HG03045 (cell line): Measurements from ENCODE around the gene TXNRD2.

Experiments used
- ATAC-seq: cut with Tn5 transposase; IDR thresholded peaks from one replicate; pipeline ENCODE4 v1.9.1; 2021; ENCODE audit warnings: mild to moderate bottlenecking, moderate library complexity; ENCODE audit not compliant: unreplicated experiment

The TXNRD2 gene

GRCh38 chr22:19980766-19981165, 39.1 kb upstream of the TXNRD2 start:
- ATAC-seq = no peak

DNA sequence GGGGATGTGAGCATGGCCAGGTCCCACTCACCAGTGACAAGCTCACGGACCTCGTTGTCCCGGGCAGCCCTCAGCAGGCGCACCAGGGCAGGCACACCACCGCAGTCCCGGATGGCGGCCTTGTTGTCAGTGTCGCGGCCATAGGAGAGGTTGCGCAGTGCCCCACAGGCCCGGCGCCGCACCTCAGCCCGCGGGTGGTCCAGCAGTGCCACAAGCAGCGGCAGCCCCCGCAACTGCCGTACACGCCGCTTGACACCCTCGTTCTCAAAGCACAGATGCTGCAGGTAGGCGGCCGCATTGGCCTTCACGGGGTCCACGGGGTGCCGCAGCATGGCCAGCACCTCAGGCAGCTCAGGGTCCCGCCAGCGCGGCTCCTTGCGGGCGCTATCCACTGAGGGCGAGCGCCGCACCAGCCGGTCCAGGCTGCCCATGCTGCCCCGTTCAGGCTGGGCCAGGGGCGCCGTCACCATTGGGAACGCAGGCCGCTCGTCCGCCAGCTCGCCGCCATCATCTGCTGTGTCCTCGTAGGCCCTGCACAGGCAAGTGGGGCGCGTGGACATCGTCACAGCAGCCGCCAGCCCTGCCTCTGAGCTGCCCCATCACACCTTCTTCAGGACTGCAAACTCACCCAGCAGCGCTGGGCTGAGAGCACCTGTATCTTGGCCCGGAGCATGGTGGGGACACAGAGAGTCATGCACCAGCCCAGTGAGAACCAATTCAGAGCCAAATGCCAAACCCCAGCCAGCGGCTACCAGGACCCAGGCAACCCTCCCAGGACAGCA, 38.3 kb upstream of the TXNRD2 start:
- no peak for ATAC-seq

DNA sequence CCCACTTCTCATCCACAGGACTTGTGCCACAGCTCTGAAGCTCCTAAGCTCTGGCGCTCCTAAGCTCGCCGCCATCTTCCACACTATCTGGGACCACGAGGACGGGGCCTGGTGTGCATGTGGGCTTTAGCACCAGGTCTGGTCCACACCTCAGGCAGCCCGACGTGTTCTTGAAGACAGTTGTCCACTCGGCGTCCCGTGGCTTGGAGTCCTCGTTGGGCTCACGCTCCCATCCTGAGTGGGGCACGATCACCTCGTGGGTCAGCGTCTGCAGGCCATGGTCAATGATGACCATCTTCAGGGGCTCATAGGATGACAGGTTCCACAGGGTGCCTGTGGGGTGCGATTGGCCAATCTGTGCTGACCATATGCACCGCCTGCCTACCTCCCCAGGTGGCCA, 37.1 kb upstream of the TXNRD2 start:
- no peak for ATAC-seq

GRCh38 chr22:19977296-19978243, 36.0 kb upstream of the TXNRD2 start:
- no peak for ATAC-seq

DNA sequence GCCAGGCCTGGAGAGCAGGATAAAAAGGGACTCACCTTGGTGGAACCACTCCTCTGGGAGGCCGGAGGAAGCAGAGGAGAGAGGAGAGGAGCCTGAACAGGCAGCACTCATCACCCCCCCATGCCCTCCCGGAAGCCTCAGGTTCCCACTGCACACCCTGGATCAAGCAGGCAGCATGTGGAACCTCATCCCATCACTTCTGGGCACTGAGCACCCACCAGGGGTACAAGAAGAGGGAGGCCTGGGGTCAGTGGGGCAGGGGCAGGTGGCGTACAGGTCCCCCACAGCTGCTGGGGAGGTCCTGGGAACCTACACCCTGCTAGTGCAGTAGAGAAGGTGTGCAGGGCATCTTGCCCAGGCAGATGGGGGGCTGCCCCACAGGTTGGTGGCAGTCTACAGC, 35.1 kb upstream of the TXNRD2 start:
- no peak for ATAC-seq

- ATAC-seq = no peak
These were observed 34.1 kb upstream of the TXNRD2 start for GRCh38 chr22:19975707-19976035.

GRCh38 chr22:19974935-19975706, 33.5 kb upstream of the TXNRD2 start:
- no peak for ATAC-seq

GRCh38 chr22:19974268-19974861, 32.7 kb upstream of the TXNRD2 start:
- no peak for ATAC-seq

DNA sequence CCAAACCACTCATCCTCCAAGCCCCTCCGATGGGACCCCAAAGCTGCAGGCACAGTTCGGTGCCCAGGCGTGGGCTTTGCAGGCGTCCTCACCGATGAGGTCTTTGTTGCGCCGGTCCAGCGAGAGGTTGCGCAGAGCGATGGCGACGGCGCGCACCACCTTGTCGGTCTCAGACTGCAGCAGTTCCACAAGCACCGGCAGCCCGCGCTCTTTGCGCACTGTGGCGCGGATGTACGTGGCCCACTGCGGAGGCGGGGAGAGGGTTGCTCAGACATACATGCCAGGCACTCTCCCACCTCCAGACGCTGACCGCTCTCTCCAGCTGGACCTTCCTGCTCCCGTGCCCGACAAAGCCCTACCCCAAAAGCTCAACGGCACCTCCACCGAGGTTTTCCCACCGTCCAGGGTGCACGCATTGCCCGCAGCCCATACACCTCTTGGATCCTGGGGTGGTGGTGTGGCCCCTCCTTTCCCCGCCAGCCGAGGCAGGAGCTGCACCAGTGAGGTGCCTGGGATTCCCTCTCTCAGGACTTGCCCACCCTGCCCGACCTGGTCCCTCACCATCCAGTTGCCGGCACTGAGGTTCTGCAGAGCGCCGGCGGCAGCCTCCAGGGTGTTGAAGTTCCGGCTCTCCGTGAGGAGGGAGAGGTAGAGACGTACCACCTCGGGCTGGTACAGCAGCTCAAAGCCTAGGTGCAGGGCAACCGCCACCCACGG, 32.1 kb upstream of the TXNRD2 start:
- ATAC-seq = no peak

GRCh38 chr22:19972652-19973550, 31.3 kb upstream of the TXNRD2 start:
- ATAC-seq = no peak

- ATAC-seq = no peak
These were observed 30.6 kb upstream of the TXNRD2 start for GRCh38 chr22:19972251-19972650.

DNA sequence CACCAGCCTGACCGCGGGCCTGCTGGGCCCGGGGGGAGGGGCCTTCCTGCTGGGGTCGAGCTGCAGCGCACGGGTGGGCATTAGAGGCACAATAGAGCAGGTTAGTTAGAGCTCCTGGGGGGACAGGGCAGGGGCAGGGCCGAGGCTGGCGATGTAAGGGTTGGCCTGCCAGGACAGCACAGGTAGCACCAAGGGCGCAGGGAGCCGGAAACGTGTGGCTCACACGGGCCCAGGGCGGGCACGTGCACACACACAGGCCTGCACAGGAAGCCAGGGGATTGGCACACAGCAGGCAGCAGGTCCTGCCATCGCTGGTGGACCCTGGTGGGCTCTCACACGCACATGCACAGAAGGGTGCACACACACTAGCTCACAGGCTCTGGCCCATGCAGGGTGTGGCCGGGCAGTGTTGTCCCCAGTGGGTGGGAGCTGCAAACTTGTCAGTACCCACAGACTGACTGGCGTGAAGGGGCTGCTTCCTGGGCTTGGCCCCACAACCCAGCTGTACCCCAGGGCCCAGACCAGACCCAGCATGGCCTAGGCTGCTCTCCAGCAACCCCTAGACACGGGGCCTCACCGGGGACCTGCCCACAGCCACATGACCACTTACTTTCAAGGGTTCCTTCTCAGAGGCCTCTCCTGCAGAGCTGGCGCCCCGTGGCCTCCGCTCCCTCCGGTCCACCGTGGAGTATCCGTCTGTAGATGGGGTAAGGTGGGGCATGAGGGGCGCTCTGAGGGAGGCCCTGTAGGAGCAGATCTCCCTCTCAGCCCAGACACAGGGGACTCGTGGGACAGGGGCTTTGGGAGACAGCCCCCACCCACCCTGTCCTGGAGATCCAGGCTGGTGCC, 29.9 kb upstream of the TXNRD2 start:
- ATAC-seq = no peak

GRCh38 chr22:19970479-19971275, 29.1 kb upstream of the TXNRD2 start:
- ATAC-seq = no peak

- ATAC-seq = no peak
These were observed 28.4 kb upstream of the TXNRD2 start for GRCh38 chr22:19970031-19970478.

DNA sequence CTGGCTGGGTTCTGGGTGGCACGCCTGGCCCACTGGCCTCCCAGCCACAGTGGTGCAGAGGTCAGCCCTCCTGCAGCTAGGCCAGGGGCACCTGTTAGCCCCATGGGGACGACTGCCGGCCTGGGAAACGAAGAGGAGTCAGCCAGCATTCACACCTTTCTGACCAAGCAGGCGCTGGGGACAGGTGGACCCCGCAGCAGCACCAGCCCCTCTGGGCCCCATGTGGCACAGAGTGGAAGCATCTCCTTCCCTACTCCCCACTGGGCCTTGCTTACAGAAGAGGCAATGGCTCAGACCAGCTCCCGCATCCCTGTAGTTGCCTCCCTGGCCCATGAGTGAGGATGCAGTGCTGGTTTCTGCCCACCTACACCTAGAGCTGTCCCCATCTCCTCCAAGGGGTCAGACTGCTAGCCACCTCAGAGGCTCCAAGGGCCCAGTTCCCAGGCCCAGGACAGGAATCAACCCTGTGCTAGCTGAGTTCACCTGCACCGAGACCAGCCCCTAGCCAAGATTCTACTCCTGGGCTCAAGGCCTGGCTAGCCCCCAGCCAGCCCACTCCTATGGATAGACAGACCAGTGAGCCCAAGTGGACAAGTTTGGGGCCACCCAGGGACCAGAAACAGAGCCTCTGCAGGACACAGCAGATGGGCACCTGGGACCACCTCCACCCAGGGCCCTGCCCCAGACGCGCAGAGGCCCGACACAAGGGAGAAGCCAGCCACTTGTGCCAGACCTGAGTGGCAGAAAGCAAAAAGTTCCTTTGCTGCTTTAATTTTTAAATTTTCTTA, 27.7 kb upstream of the TXNRD2 start:
- no peak for ATAC-seq

DNA sequence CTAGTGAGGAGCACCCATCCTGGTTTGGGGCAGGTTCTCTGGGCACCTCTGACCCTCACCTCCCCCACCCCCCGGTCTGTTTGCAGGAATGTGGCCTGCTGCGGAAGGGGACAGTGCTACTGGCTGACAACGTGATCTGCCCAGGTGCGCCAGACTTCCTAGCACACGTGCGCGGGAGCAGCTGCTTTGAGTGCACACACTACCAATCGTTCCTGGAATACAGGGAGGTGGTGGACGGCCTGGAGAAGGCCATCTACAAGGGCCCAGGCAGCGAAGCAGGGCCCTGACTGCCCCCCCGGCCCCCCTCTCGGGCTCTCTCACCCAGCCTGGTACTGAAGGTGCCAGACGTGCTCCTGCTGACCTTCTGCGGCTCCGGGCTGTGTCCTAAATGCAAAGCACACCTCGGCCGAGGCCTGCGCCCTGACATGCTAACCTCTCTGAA, 26.9 kb upstream of the TXNRD2 start:
- no peak for ATAC-seq
